Mesenchymal stem cell (in vitro differentiated cells and primary cell): ENCODE data around the gene PDGFA.
A peak's percentile ranks its signal among the peaks of the same experiment; 100 is the strongest.

Source experiments
- DNase-seq: peaks from one replicate; pipeline ENCODE4 v3.0.0-alpha.2; 2013
- H2AFZ ChIP-seq: one replicate; pipeline ENCODE4 v1.6.1; 2013; ENCODE audit warnings: low read depth, mild to moderate bottlenecking, control low read depth, inconsistent platforms, low read length, moderate library complexity
- H2AK5ac ChIP-seq: 2 replicates; pipeline ENCODE4 v1.6.1; 2013; ENCODE audit warnings: low read length, moderate library complexity, mild to moderate bottlenecking, inconsistent platforms; ENCODE audit not compliant: severe bottlenecking
- H2BK120ac ChIP-seq: one replicate; pipeline ENCODE4 v1.6.1; 2013; ENCODE audit warnings: low read depth, mild to moderate bottlenecking, inconsistent platforms, low read length, moderate library complexity
- H2BK12ac ChIP-seq, 2 experiments: one replicate each; pipeline ENCODE4 v1.6.1; 2013; ENCODE audit warnings: inconsistent platforms in 2 of 2, low read length in 2 of 2, mild to moderate bottlenecking in 2 of 2, moderate library complexity in 2 of 2, control low read depth in 1 of 2
- H2BK15ac ChIP-seq: one replicate; pipeline ENCODE4 v1.6.1; 2013; ENCODE audit warnings: mild to moderate bottlenecking, low read depth, inconsistent platforms; ENCODE audit not compliant: poor library complexity, severe bottlenecking
- H2BK5ac ChIP-seq: 2 replicates; pipeline ENCODE4 v1.6.1; 2013; ENCODE audit warnings: low read depth, mild to moderate bottlenecking, low read length, control low read depth, inconsistent platforms; ENCODE audit not compliant: poor library complexity, severe bottlenecking
- H3K14ac ChIP-seq, 2 experiments: one replicate each; pipeline ENCODE4 v1.6.1; 2013; ENCODE audit warnings: inconsistent platforms in 2 of 2, low read length in 2 of 2, control low read depth in 1 of 2, mild to moderate bottlenecking in 1 of 2, moderate library complexity in 1 of 2
- H3K18ac ChIP-seq, 2 experiments: one replicate each; pipeline ENCODE4 v1.6.1; 2013; ENCODE audit warnings: inconsistent platforms in 2 of 2, low read length in 2 of 2, control low read depth in 1 of 2, low read depth in 1 of 2, mild to moderate bottlenecking in 1 of 2
- H3K23ac ChIP-seq, 2 experiments: one replicate each; pipeline ENCODE4 v1.6.1; 2013; ENCODE audit warnings: inconsistent platforms in 2 of 2, low read length in 2 of 2, mild to moderate bottlenecking in 2 of 2, moderate library complexity in 2 of 2, control low read depth in 1 of 2
- H3K27ac ChIP-seq: 2 replicates; pipeline ENCODE4 v1.5.1; 2013; ENCODE audit warnings: mild to moderate bottlenecking, moderate library complexity, low read length, control low read depth, inconsistent platforms; ENCODE audit not compliant: poor library complexity, severe bottlenecking
- H3K27me3 ChIP-seq, 2 experiments: 2 replicates each; pipeline versions ENCODE4 v1.6.1 to v1.7.0; 2013; ENCODE audit warnings: low read length in 2 of 2, mild to moderate bottlenecking in 2 of 2, moderate library complexity in 2 of 2, control low read depth in 1 of 2, inconsistent platforms in 1 of 2; ENCODE audit not compliant: control insufficient read depth in 1 of 2, insufficient read depth in 1 of 2
- H3K36me3 ChIP-seq, 2 experiments: 2 replicates each; pipeline versions ENCODE4 v1.6.1 to v1.7.0; 2013; ENCODE audit warnings: low read length in 2 of 2, control low read depth in 1 of 2, inconsistent platforms in 1 of 2, low read depth in 1 of 2, mild to moderate bottlenecking in 1 of 2; ENCODE audit not compliant: insufficient read depth in 2 of 2, control insufficient read depth in 1 of 2
- H3K4ac ChIP-seq, 2 experiments: one replicate each; pipeline ENCODE4 v1.6.1; 2013; ENCODE audit warnings: inconsistent platforms in 2 of 2, low read length in 2 of 2, mild to moderate bottlenecking in 2 of 2, moderate library complexity in 2 of 2, control low read depth in 1 of 2, low read depth in 1 of 2
- H3K4me1 ChIP-seq: 2 replicates; pipeline ENCODE4 v1.6.1; 2013; ENCODE audit warnings: low read depth, low read length, control low read depth; ENCODE audit not compliant: control insufficient read depth, insufficient read depth
- H3K4me2 ChIP-seq: 2 replicates; pipeline ENCODE4 v1.6.1; 2013; ENCODE audit warnings: low read length, mild to moderate bottlenecking, inconsistent platforms; ENCODE audit not compliant: poor library complexity, severe bottlenecking
- H3K4me3 ChIP-seq, 2 experiments: 2 replicates each; pipeline versions ENCODE4 v1.5.1 to v1.7.0; 2013; ENCODE audit warnings: low read length in 2 of 2, mild to moderate bottlenecking in 2 of 2, control low read depth in 1 of 2, low read depth in 1 of 2; ENCODE audit not compliant: insufficient read depth in 1 of 2
- H3K79me1 ChIP-seq: replicated peaks from 2 replicates; pipeline ENCODE4 v1.6.1; 2013; ENCODE audit warnings: mild to moderate bottlenecking, control low read depth, low read length, inconsistent platforms; ENCODE audit not compliant: poor library complexity, severe bottlenecking
- H3K9ac ChIP-seq: 2 replicates; pipeline ENCODE4 v1.7.0; 2013; ENCODE audit warnings: mild to moderate bottlenecking, low read length, moderate library complexity
- H3K9me3 ChIP-seq: 2 replicates; pipeline ENCODE4 v1.7.0; 2013; ENCODE audit warnings: mild to moderate bottlenecking, low read length; ENCODE audit not compliant: control insufficient read depth
- H4K8ac ChIP-seq: one replicate; pipeline ENCODE4 v1.6.1; 2013; ENCODE audit warnings: inconsistent platforms, mild to moderate bottlenecking, low read length, moderate library complexity
- H4K91ac ChIP-seq: one replicate; pipeline ENCODE4 v1.6.1; 2013; ENCODE audit warnings: mild to moderate bottlenecking, low read length, inconsistent platforms
- WGBS: methylation state at CpG from one replicate; pipeline ENCODE4 v1.1.7; 2013; ENCODE audit warnings: mixed read lengths; 5-methylcytosine and 5-hydroxymethylcytosine counted together

PDGFA gene

GRCh38 chr7:514651-515598 lies 4.7 kb downstream of the PDGFA start:
- no peak overlapping the region for H2BK12ac ChIP-seq
- peaks cover 0 to 38% of the 10 kb centered on the region in 2 experiments for H3K36me3 ChIP-seq
- H3K4me2 ChIP-seq: no peak overlapping the region
- peak; percentile 42 for DNase-seq
- H3K27me3 ChIP-seq: no peaks in the 10 kb centered on the region
- WGBS: 64% methylated on average over 25 of the region's 25 CpGs
- H4K91ac ChIP-seq: no peak overlapping the region
- no peak overlapping the region for H2BK15ac ChIP-seq
- H3K23ac ChIP-seq: no peak overlapping the region
- no peak overlapping the region for H3K4me3 ChIP-seq
- H3K9ac ChIP-seq: no peak overlapping the region
- H3K18ac ChIP-seq: peak overlapping the region in 1 of 2 experiments; percentile 32
- peaks cover 27% of the 10 kb centered on the region for H3K79me1 ChIP-seq
- no peak overlapping the region for H3K14ac ChIP-seq
- no peaks in the 10 kb centered on the region for H3K9me3 ChIP-seq
- H3K4me1 ChIP-seq: peaks cover 37% of the 10 kb centered on the region
- no peak overlapping the region for H3K27ac ChIP-seq
- H2AK5ac ChIP-seq: no peak overlapping the region
- no peak overlapping the region for H2BK120ac ChIP-seq
- H2AFZ ChIP-seq: no peak overlapping the region
- no peak overlapping the region for H4K8ac ChIP-seq
- no peak overlapping the region for H3K4ac ChIP-seq
- no peak overlapping the region for H2BK5ac ChIP-seq

- Histone ChIP-seq H2BK120ac (no peak overlapping the region), H3K36me3 (peaks cover 0 to 45% of the 10 kb centered on the region in 2 experiments), H2BK5ac (no peak overlapping the region), H3K4me3 (no peak overlapping the region), H4K91ac (no peak overlapping the region), H3K23ac (no peak overlapping the region), H4K8ac (no peak overlapping the region), H2BK12ac (no peak overlapping the region), H3K14ac (no peak overlapping the region), H3K9ac (no peak overlapping the region), H3K4ac (no peak overlapping the region), H3K79me1 (peaks cover 27% of the 10 kb centered on the region), H2AFZ (no peak overlapping the region), H3K4me2 (no peak overlapping the region), H3K27me3 (no peaks in the 10 kb centered on the region), H2BK15ac (no peak overlapping the region), H3K9me3 (no peaks in the 10 kb centered on the region), H2AK5ac (no peak overlapping the region), H3K4me1 (peaks cover 36% of the 10 kb centered on the region), H3K18ac (no peak overlapping the region), H3K27ac (no peak overlapping the region)
- no peak for DNase-seq
- WGBS: 87% methylated on average over 10 of the region's 10 CpGs
Measured at GRCh38 chr7:514242-514641, 5.4 kb downstream of the PDGFA start.

- no peak overlapping the region for H3K4me2 ChIP-seq
- no peaks in the 10 kb centered on the region for H3K9me3 ChIP-seq
- H3K36me3 ChIP-seq: peaks cover 0 to 51% of the 10 kb centered on the region in 2 experiments
- peak overlapping the region; percentile 52 for H4K8ac ChIP-seq
- H4K91ac ChIP-seq: peak overlapping the region; percentile 48
- peaks cover 32% of the 10 kb centered on the region for H3K79me1 ChIP-seq
- no peak overlapping the region for H3K18ac ChIP-seq
- no peak overlapping the region for H2BK5ac ChIP-seq
- H3K14ac ChIP-seq: no peak overlapping the region
- no peak overlapping the region for H3K23ac ChIP-seq
- no peak overlapping the region for H3K27ac ChIP-seq
- no peak overlapping the region for H3K4me3 ChIP-seq
- peaks cover 36% of the 10 kb centered on the region for H3K4me1 ChIP-seq
- H2BK120ac ChIP-seq: no peak overlapping the region
- no peak overlapping the region for H3K9ac ChIP-seq
- H3K4ac ChIP-seq: no peak overlapping the region
- H2AK5ac ChIP-seq: no peak overlapping the region
- H2AFZ ChIP-seq: no peak overlapping the region
- DNase-seq: peak; percentile 28
- peak overlapping the region; percentile 18 for H2BK15ac ChIP-seq
- H2BK12ac ChIP-seq: no peak overlapping the region
- H3K27me3 ChIP-seq: no peaks in the 10 kb centered on the region
- WGBS: 75% methylated on average over 20 of the region's 20 CpGs
Measured at GRCh38 chr7:513521-514166, 6.0 kb downstream of the PDGFA start.
